ENCODE data around the gene AKT3. TPM values are rescaled to one million over a fixed set of nuclear protein-coding genes. Genes with fewer than 3 reads are reported as not detected.

The AKT3 gene
- polyA plus RNA-seq, 1 donor (not counting 4 experiments of a cell fraction or from before 2014, with no cell fraction given) = 2.9 TPM

- Histone ChIP-seq H3K27me3 (ENCODE audit: control insufficient read depth, extremely low read depth, insufficient read depth, low read length) (no peaks in the 10 kb centered on the region), H4K20me1 (ENCODE audit: control insufficient read depth, extremely low read depth, insufficient read depth, low read length) (no peaks in the 10 kb centered on the region), H3K4me2 (ENCODE audit: control insufficient read depth, extremely low read depth, insufficient read depth, low read depth, low read length) (no peak overlapping the region), H3K27ac (ENCODE audit: control insufficient read depth, insufficient read depth, low read length) (no peak overlapping the region), H2AFZ (ENCODE audit: control insufficient read depth, low read length) (no peak overlapping the region), H3K9me3 (ENCODE audit: control insufficient read depth, low read depth, low read length) (no peaks in the 10 kb centered on the region), H3K9me1 (ENCODE audit: control insufficient read depth, extremely low read depth, insufficient read depth, low read length) (no peaks in the 10 kb centered on the region), H3K36me3 (ENCODE audit: control insufficient read depth in 2 of 2, extremely low read depth in 1 of 2, insufficient read depth in 2 of 2, low read length in 2 of 2) (no peaks in the 10 kb centered on the region), H3K79me2 (ENCODE audit: control insufficient read depth, insufficient read depth, low read length) (no peaks in the 10 kb centered on the region), H3K4me3 (ENCODE audit: control insufficient read depth in 2 of 3, extremely low read depth in 1 of 3, insufficient read depth in 2 of 3, low read depth in 1 of 3, low read length in 3 of 3) (no peak overlapping the region), H3K9ac (ENCODE audit: control insufficient read depth, extremely low read depth, insufficient read depth, low read length) (no peak overlapping the region), H3K4me1 (ENCODE audit: control insufficient read depth, extremely low read depth, insufficient read depth, low read length) (no peaks in the 10 kb centered on the region)
- no peak for FAIRE-seq
- dilution Hi-C loops (cut with MboI; ENCODE audit: extremely low pct_ligation_motif_present, low sequenced_read_pairs) = no loop called here
- DNase-seq (ENCODE audit: low read depth, low spot score) = no peak
- TF ChIP-seq CTCF (optimal IDR thresholded peaks at IDR 0.05 in 1 of 3, IDR thresholded peaks at IDR 0.05 in 1 of 3, conservative IDR thresholded peaks at IDR 0.05 in 1 of 3; ENCODE audit: extremely low read depth in 1 of 3, insufficient read depth in 2 of 3, low read length in 3 of 3) = no peak
- TF ChIP-seq EZH2 (IDR thresholded peaks at IDR 0.05; ENCODE audit: low read length) = no peak
Measured at GRCh38 chr1:243763806-243764205, 86.2 kb downstream of the AKT3 start.

GRCh38 chr1:243758647-243759046, 91.4 kb downstream of the AKT3 start:
- Histone ChIP-seq H3K27me3 (ENCODE audit: control insufficient read depth, extremely low read depth, insufficient read depth, low read length) (no peaks in the 10 kb centered on the region), H3K9ac (ENCODE audit: control insufficient read depth, extremely low read depth, insufficient read depth, low read length) (no peak overlapping the region), H3K4me2 (ENCODE audit: control insufficient read depth, extremely low read depth, insufficient read depth, low read depth, low read length) (no peak overlapping the region), H3K4me1 (ENCODE audit: control insufficient read depth, extremely low read depth, insufficient read depth, low read length) (no peaks in the 10 kb centered on the region), H3K79me2 (ENCODE audit: control insufficient read depth, insufficient read depth, low read length) (no peaks in the 10 kb centered on the region), H3K36me3 (ENCODE audit: control insufficient read depth in 2 of 2, extremely low read depth in 1 of 2, insufficient read depth in 2 of 2, low read length in 2 of 2) (no peaks in the 10 kb centered on the region), H3K9me3 (ENCODE audit: control insufficient read depth, low read depth, low read length) (no peaks in the 10 kb centered on the region), H3K4me3 (ENCODE audit: control insufficient read depth in 2 of 3, extremely low read depth in 1 of 3, insufficient read depth in 2 of 3, low read depth in 1 of 3, low read length in 3 of 3) (no peak overlapping the region), H4K20me1 (ENCODE audit: control insufficient read depth, extremely low read depth, insufficient read depth, low read length) (no peaks in the 10 kb centered on the region), H2AFZ (ENCODE audit: control insufficient read depth, low read length) (no peak overlapping the region), H3K9me1 (ENCODE audit: control insufficient read depth, extremely low read depth, insufficient read depth, low read length) (no peaks in the 10 kb centered on the region), H3K27ac (ENCODE audit: control insufficient read depth, insufficient read depth, low read length) (no peak overlapping the region)
- FAIRE-seq (no peak), DNase-seq (ENCODE audit: low read depth, low spot score) (no peak)
- TF ChIP-seq CTCF (optimal IDR thresholded peaks at IDR 0.05 in 1 of 3, IDR thresholded peaks at IDR 0.05 in 1 of 3, conservative IDR thresholded peaks at IDR 0.05 in 1 of 3; ENCODE audit: extremely low read depth in 1 of 3, insufficient read depth in 2 of 3, low read length in 3 of 3) = no peak
- no peak for TF ChIP-seq EZH2 (IDR thresholded peaks at IDR 0.05; ENCODE audit: low read length)
- dilution Hi-C loops (cut with MboI; ENCODE audit: extremely low pct_ligation_motif_present, low sequenced_read_pairs) = no loop called here
